ENCODE results near the gene ANKDD1B. TPM values are rescaled to one million over a fixed set of nuclear protein-coding genes. Genes with fewer than 3 reads are reported as not detected.
"Not testable (repeated sequence)": the region's sequence is repeated elsewhere in the genome, so short reads cannot be mapped to it uniquely, and the experiment has no call there.

The ANKDD1B gene
- total RNA-seq, 1 donor from 2014 or later = not detected

GRCh38 chr5:75690669-75691068 lies 79.4 kb downstream of the ANKDD1B start:
- intact Hi-C loops (cut with DNase I) = no loop called here
- H3K9me3 ChIP-seq = no peaks in the 10 kb centered on the region
- peaks cover 15 to 41% of the 10 kb centered on the region in 2 donors for H3K36me3 ChIP-seq
- H3K4me3 ChIP-seq = no peak overlapping the region
- no peak for TF ChIP-seq CTCF (IDR thresholded peaks at IDR 0.05)
- H3K4me1 ChIP-seq = no peaks in the 10 kb centered on the region
- no peak overlapping the region for H3K27ac ChIP-seq
- no peaks in the 10 kb centered on the region for H3K27me3 ChIP-seq
- DNase-seq (ENCODE audit: low spot score in 2 of 2) = no peak

GRCh38 chr5:75694781-75695180 lies 83.5 kb downstream of the ANKDD1B start:
- no peak for TF ChIP-seq CTCF (IDR thresholded peaks at IDR 0.05)
- Histone ChIP-seq H3K27ac (no peak overlapping the region), H3K4me3 (no peak overlapping the region), H3K9me3 (no peaks in the 10 kb centered on the region), H3K27me3 (no peaks in the 10 kb centered on the region), H3K4me1 (no peaks in the 10 kb centered on the region), H3K36me3 (peaks cover 5 to 14% of the 10 kb centered on the region in 2 donors)
- intact Hi-C loops (cut with DNase I) = no loop called here
- no peak for DNase-seq (ENCODE audit: low spot score in 2 of 2)

- H3K4me1 ChIP-seq; H3K27ac ChIP-seq; H3K36me3 ChIP-seq; intact Hi-C loops (cut with DNase I); DNase-seq (ENCODE audit: low spot score in 2 of 2); H3K4me3 ChIP-seq; H3K9me3 ChIP-seq; H3K27me3 ChIP-seq: not testable (repeated sequence)
Measured at GRCh38 chr5:75695472-75696351, 84.5 kb downstream of the ANKDD1B start.

- TF ChIP-seq CTCF (IDR thresholded peaks at IDR 0.05) = no peak
- Histone ChIP-seq H3K4me3 (no peak overlapping the region), H3K4me1 (no peaks in the 10 kb centered on the region), H3K9me3 (no peaks in the 10 kb centered on the region), H3K27ac (no peak overlapping the region), H3K27me3 (no peaks in the 10 kb centered on the region), H3K36me3 (peaks cover 10 to 33% of the 10 kb centered on the region in 2 donors)
- intact Hi-C loops (cut with DNase I) = no loop called here
- DNase-seq (ENCODE audit: low spot score in 2 of 2) = no peak
Measured at GRCh38 chr5:75701856-75702255, 90.6 kb downstream of the ANKDD1B start.

- no peaks in the 10 kb centered on the region for H3K27me3 ChIP-seq
- no peak overlapping the region for H3K4me3 ChIP-seq
- H3K36me3 ChIP-seq = peaks cover 12 to 44% of the 10 kb centered on the region in 2 donors
- no peak for TF ChIP-seq CTCF (IDR thresholded peaks at IDR 0.05)
- DNase-seq (ENCODE audit: low spot score in 2 of 2) = no peak
- no peaks in the 10 kb centered on the region for H3K4me1 ChIP-seq
- intact Hi-C loops (cut with DNase I) = no loop called here
- H3K27ac ChIP-seq = no peak overlapping the region
- H3K9me3 ChIP-seq = no peaks in the 10 kb centered on the region
Measured at GRCh38 chr5:75706016-75706415, 94.8 kb downstream of the ANKDD1B start.

- no peak for DNase-seq (ENCODE audit: low spot score in 2 of 2)
Measured at GRCh38 chr5:75706775-75707174, 95.5 kb downstream of the ANKDD1B start.

More at GRCh38 chr5:75706775-75707174, 95.5 kb downstream of the ANKDD1B start:
- H3K4me3 ChIP-seq = no peak overlapping the region
- TF ChIP-seq CTCF (IDR thresholded peaks at IDR 0.05) = no peak
- H3K9me3 ChIP-seq = no peaks in the 10 kb centered on the region
- no peak overlapping the region for H3K27ac ChIP-seq
- no peaks in the 10 kb centered on the region for H3K27me3 ChIP-seq
- H3K36me3 ChIP-seq = peaks cover 12 to 39% of the 10 kb centered on the region in 2 donors
- intact Hi-C loops (cut with DNase I) = no loop called here
- H3K4me1 ChIP-seq = no peaks in the 10 kb centered on the region
